Fibroblast of villous mesenchyme (primary cell): Measurements from ENCODE around the gene TEX55. TPM values are rescaled to one million over a fixed set of nuclear protein-coding genes. Genes with fewer than 3 reads are reported as not detected.

Experiments used
- DNase-seq: peaks from one replicate; pipeline ENCODE4 v3.0.0-alpha.2; 2010; ENCODE audit warnings: low read depth
- H3K4me3 ChIP-seq: 2 replicates; pipeline ENCODE4 v1.5.1; 2011; ENCODE audit warnings: low read depth, mild to moderate bottlenecking, low read length
- total RNA-seq: library from RNA; depleted of rRNA; stranded (reverse); fragments of >200 nt; gene quantifications from 2 replicates; pipeline ENCODE4 v1.2.3, GENCODE V29; 2012
- TF ChIP-seq, protein P1 (sequence below): IDR thresholded peaks from 2 replicates; pipeline ENCODE4 v1.5.1; 2012; ENCODE audit warnings: low read depth, mild to moderate bottlenecking, low read length; ENCODE audit not compliant: insufficient read depth

Gene TEX55
- total RNA-seq, 1 donor = not detected

DNA sequence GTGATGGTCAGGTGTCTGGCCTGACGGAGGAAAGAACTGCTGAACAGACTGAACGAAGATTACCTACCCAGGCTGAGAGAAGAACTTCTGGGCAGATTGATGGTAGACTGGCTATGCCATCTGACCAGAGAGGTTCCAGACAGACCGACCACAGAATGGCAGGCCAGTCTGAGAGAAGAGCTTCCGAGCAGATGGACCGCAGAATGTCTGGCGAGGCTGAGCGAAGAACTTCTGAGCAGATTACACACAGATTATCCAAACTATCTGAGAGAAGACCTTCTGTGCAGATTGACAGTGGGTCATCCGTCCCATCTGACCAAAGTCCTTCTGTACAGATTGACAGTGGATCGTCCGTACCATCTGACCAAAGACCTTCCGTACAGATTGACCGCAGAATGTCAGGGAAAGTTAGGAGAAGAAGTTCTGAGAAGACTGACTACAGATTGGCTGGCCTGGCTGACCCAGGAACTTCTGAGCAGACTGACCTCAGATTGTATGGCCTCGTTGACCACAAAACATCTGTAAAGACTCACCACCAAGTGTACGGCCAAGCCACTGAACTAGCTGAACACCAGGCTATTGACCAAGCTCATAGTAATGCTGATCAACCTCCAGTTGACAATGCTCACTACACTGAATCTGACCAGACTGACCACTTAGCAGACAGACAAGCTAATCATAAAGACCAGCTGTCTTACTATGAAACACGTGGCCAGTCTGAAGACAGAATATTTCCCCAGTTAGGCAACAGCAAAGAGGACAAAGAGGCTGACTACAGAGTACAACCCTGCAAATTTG, 812 bp downstream of the TEX55 start:
- no peak overlapping the region for H3K4me3 ChIP-seq
- no peak for DNase-seq
- TF ChIP-seq, protein P1, sequence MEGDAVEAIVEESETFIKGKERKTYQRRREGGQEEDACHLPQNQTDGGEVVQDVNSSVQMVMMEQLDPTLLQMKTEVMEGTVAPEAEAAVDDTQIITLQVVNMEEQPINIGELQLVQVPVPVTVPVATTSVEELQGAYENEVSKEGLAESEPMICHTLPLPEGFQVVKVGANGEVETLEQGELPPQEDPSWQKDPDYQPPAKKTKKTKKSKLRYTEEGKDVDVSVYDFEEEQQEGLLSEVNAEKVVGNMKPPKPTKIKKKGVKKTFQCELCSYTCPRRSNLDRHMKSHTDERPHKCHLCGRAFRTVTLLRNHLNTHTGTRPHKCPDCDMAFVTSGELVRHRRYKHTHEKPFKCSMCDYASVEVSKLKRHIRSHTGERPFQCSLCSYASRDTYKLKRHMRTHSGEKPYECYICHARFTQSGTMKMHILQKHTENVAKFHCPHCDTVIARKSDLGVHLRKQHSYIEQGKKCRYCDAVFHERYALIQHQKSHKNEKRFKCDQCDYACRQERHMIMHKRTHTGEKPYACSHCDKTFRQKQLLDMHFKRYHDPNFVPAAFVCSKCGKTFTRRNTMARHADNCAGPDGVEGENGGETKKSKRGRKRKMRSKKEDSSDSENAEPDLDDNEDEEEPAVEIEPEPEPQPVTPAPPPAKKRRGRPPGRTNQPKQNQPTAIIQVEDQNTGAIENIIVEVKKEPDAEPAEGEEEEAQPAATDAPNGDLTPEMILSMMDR = no peak

DNA sequence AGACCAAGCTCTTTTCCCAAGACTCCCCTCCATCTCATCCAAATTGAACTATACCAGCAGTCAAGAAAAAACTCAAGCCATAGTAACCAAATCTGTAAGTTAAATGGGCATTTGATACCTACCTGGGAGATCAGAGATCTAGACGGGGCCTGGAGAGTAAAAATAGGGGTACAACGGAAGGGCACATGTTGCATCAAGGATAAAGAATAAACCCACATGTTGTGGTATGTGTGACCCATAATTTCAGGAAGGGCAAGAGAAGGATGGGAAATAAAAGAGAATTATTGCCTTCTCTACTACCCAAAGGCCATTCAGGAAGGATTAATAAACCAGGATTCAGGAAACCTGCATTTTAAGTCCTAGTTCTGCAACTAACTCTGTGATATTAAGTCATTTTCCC, 1.5 kb downstream of the TEX55 start:
- no peak overlapping the region for H3K4me3 ChIP-seq
- TF ChIP-seq, protein P1 = no peak
- DNase-seq = no peak

DNA sequence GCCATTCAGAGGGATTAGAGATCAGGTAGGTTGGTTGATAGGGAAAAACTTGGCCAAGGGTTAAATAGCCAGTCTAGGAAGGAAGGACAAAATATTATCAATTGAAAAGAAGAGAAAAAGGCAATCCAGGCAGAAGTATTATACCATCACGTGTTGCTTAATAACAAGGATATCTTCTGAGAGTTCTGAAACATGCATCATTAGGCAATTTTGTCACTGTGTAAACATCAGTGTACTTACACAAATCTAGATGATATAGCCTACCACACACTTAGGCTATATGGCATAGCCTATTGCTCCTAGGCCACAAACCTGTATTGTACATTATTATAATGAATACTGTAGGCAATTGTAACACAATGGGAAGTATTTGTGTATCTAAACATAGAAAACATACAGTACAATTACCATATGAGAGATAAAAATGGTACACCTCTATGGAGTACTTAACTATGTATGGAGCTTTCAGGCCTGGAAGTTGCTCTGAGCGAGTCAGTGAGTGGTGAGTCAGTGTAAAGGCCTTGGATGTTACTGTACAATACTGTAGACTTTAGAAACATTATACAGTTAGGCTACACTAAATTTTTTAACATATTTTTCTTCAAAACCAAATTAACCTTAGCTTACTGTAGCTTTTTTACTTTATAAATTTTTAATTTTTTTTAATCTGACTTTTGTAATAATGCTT, 2.7 kb downstream of the TEX55 start:
- peak; percentile 5 for DNase-seq
- TF ChIP-seq, protein P1 = no peak
- no peak overlapping the region for H3K4me3 ChIP-seq

DNA sequence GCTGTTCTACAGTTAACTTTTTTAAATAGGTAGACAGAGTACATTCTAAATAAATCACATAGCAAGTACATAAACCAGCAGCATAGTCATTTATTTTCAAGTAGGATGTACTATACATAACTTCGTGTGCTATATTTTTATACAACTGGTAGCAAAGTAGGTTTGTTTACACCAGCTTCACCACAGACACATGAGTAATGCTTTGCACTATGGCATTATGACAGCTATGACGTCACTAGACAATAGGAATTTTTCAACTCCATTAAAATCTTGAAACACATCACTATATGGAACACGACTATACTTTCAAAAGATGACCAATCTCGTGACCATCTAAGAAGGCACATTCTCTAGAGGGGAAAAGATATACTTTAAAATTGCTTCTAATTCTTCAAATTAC, 3.5 kb downstream of the TEX55 start:
- TF ChIP-seq, protein P1 = no peak
- peak; percentile 59 for DNase-seq

DNA sequence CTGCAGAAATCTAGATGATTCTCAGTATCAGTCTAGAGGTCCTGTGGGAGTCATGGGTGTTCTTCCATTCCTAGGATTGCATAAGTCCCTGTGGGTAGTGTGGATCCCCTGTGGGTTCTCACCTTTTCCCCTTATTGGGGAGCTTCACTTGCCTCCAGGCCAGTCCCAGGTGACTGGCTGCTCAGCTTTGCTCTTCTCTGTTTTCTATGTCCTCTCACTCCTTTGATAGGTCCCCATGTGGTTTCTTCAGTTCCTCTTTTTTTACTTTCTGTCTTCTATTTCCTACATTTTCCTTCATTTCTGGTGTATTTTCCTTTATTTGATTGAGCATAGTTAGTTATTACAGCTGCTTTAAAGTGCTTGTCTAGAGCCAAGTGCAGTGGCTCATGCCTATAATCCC, 10.9 kb downstream of the TEX55 start:
- H3K4me3 ChIP-seq = no peak overlapping the region
- no peak for DNase-seq
- TF ChIP-seq, protein P1 = no peak

More for the DNA sequence above, 3.5 kb downstream of the TEX55 start:
- H3K4me3 ChIP-seq = no peak overlapping the region

DNA sequence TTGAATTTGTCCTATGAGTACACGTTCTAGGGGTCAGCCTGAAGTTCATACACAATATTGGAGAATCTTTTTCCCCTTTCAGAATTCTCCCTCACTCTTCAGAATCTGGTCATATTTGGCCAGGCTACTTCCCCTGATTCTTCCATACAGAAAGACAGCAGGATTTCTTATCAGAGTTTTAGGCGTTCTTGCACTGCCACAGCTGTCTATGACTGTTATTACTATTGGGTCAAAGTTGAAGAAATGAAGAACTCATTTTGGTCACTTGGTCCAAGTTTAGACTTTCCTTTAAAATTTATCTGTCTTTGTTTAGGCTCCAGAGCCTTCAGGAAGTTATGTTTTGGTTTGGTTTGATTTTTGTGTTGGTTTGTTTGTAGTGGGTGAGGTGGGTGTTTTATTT, 12.0 kb downstream of the TEX55 start:
- DNase-seq = no peak
- TF ChIP-seq, protein P1 = no peak
- no peak overlapping the region for H3K4me3 ChIP-seq
